HepG2 (cell line): ENCODE data around the gene GAPT. TPM values are rescaled to one million over a fixed set of nuclear protein-coding genes. Genes with fewer than 3 reads are reported as not detected.

ENCODE experiments used
- ATAC-seq: fragments of 200-7000 bp; cut with Tn5 transposase; 3 replicates; pipeline ENCODE4 v1.9.1; 2020; ENCODE audit warnings: mild to moderate bottlenecking, moderate library complexity
- BruUV-seq: library from RNA; stranded (reverse); fragments of 400-500 nt; replicated peaks from 2 replicates; lab custom pipeline; 2021; lab: Mats Ljungman, UMichigan
- CTCF ChIA-PET: fragments of 300-600 bp; formaldehyde crosslinking; extraction: SDS; loops from one replicate; lab custom pipeline; 2021; ENCODE audit warnings: low total read pairs, inconsistent platforms, low intra/inter-chr PET ratio; lab: Yijun Ruan, JAX
- POLR2A ChIA-PET: fragments of 350-600 bp; sonication (Branson Sonifier 250); formaldehyde crosslinking; loops from one replicate; lab custom pipeline; 2020; ENCODE audit warnings: antibody characterized with exemption, inconsistent platforms; lab: Yijun Ruan, JAX
- DNase-seq: peaks from one replicate; pipeline ENCODE4 v3.0.0-alpha.2; 2015; ENCODE audit warnings: low spot score
- FAIRE-seq: peaks from 3 replicates; lab custom pipeline; 2011; peaks lifted over from hg19 to GRCh38; lab: Jason Lieb, UNC
- H2AFZ ChIP-seq: one replicate; pipeline ENCODE4 v1.6.1; 2011; ENCODE audit warnings: low read length, inconsistent platforms
- H3K27ac ChIP-seq: fragments of 300-600 bp; 3 replicates; pipeline ENCODE4 v1.8.0; 2011; ENCODE audit warnings: mixed run types, mild to moderate bottlenecking, mixed read lengths, low read length, inconsistent platforms; ENCODE audit not compliant: insufficient read depth; ENCODE audit errors: extremely low read length
- H3K27me3 ChIP-seq, 2 experiments: fragments of 200-600 bp in 1 of 2; 2 replicates in 1 of 2; 3 replicates in 1 of 2; pipeline versions ENCODE4 v1.6.0 to v1.8.0; 2011; ENCODE audit warnings: low read length in 2 of 2, mild to moderate bottlenecking in 2 of 2, moderate library complexity in 2 of 2, inconsistent platforms in 1 of 2; ENCODE audit not compliant: insufficient read depth in 2 of 2, control insufficient read depth in 1 of 2
- H3K36me3 ChIP-seq, 2 experiments: fragments of 200-600 bp in 1 of 2; replicated peaks in 1 of 2; 2 replicates in 1 of 2; 3 replicates in 1 of 2; pipeline versions ENCODE4 v1.5.1 to v1.8.0; 2011; ENCODE audit warnings: low read length in 2 of 2, inconsistent platforms in 1 of 2; ENCODE audit not compliant: insufficient read depth in 2 of 2, control insufficient read depth in 1 of 2
- H3K4me1 ChIP-seq: 2 replicates; pipeline ENCODE4 v1.5.1; 2012; ENCODE audit warnings: low read length, inconsistent platforms; ENCODE audit not compliant: insufficient read depth
- H3K4me2 ChIP-seq: 2 replicates; pipeline ENCODE4 v1.6.0; 2011; ENCODE audit warnings: low read depth, low read length, inconsistent platforms
- H3K4me3 ChIP-seq, 3 experiments: fragments of 200-600 bp in 1 of 3; sonication (generic), shearing (Covaris generic) in 1 of 3; replicated peaks in 1 of 3; 2 replicates each; pipeline ENCODE4 v1.5.1; 2011 to 2016; ENCODE audit warnings: low read length in 3 of 3, inconsistent platforms in 2 of 3, low read depth in 2 of 3, mild to moderate bottlenecking in 2 of 3, control low read depth in 1 of 3, mixed read lengths in 1 of 3; ENCODE audit not compliant: insufficient read depth in 1 of 3
- H3K79me2 ChIP-seq: one replicate; pipeline ENCODE4 v1.6.1; 2011; ENCODE audit warnings: low read length, inconsistent platforms; ENCODE audit not compliant: insufficient read depth
- H3K9ac ChIP-seq: 2 replicates; pipeline ENCODE4 v1.6.0; 2011; ENCODE audit warnings: mild to moderate bottlenecking, low read depth, low read length, inconsistent platforms; ENCODE audit not compliant: insufficient read depth
- H3K9me3 ChIP-seq: 2 replicates; pipeline ENCODE4 v1.5.1; 2012; ENCODE audit warnings: mild to moderate bottlenecking, low read length
- H4K20me1 ChIP-seq: 2 replicates; pipeline ENCODE4 v1.6.0; 2011; ENCODE audit warnings: inconsistent platforms, mild to moderate bottlenecking, low read length, moderate library complexity; ENCODE audit not compliant: insufficient read depth
- CCAR2 ChIP-seq: fragments of 200-400 bp; formaldehyde crosslinking; optimal IDR thresholded peaks from 2 replicates; pipeline ENCODE3; 2018; ENCODE audit warnings: low read depth, mild to moderate bottlenecking, low read length, moderate library complexity
- CREM ChIP-seq, 2 experiments: sonication (generic) in 1 of 2; formaldehyde crosslinking in 1 of 2; IDR thresholded peaks; 2 replicates each; pipeline versions ENCODE4 v1.4.0 to v1.6.1; 2016 to 2020; ENCODE audit warnings: antibody characterized with exemption in 1 of 2, mild to moderate bottlenecking in 1 of 2, missing genetic modification reagents in 1 of 2
- GLI4 ChIP-seq: sonication (generic); formaldehyde crosslinking; IDR thresholded peaks from 2 replicates; pipeline ENCODE4 v1.5.1; 2020; ENCODE audit warnings: missing genetic modification reagents, mild to moderate bottlenecking, moderate library complexity, borderline replicate concordance
- HCFC1 ChIP-seq: fragments of 150-350 bp; IDR thresholded peaks from 2 replicates; pipeline ENCODE4 v1.6.1; 2014; ENCODE audit warnings: low read depth, low read length
- HNF4G ChIP-seq, 2 experiments: sonication (generic) in 1 of 2; formaldehyde crosslinking in 1 of 2; IDR thresholded peaks; 2 replicates each; pipeline versions ENCODE4 v1.4.0 to v1.6.1; 2011 to 2020; ENCODE audit warnings: borderline replicate concordance in 2 of 2, low read depth in 2 of 2, mild to moderate bottlenecking in 2 of 2, low read length in 1 of 2, missing genetic modification reagents in 1 of 2, moderate library complexity in 1 of 2
- KDM4B ChIP-seq: sonication (generic); formaldehyde crosslinking; IDR thresholded peaks from 2 replicates; pipeline ENCODE4 v1.4.0; 2020; ENCODE audit warnings: missing genetic modification reagents
- MAFF ChIP-seq: IDR thresholded peaks from 2 replicates; pipeline ENCODE4 v1.6.1; 2011; ENCODE audit warnings: low read depth, low read length, improper control_type of control experiment
- MAFK ChIP-seq, 2 experiments: IDR thresholded peaks in 1 of 2; conservative IDR thresholded peaks in 1 of 2; 2 replicates each; pipeline ENCODE4 v1.6.1; 2011; ENCODE audit warnings: improper control_type of control experiment in 2 of 2, low read length in 2 of 2
- SETDB1 ChIP-seq: sonication (generic); formaldehyde crosslinking; IDR thresholded peaks from 2 replicates; pipeline ENCODE4 v1.5.1; 2020; ENCODE audit warnings: missing genetic modification reagents, mild to moderate bottlenecking, borderline replicate concordance
- TCF12 ChIP-seq, 2 experiments: fragments of 450-650 bp in 1 of 2; sonication (generic) in 1 of 2; formaldehyde crosslinking in 1 of 2; IDR thresholded peaks; 2 replicates each; pipeline versions ENCODE4 v1.6.1 to v1.8.0; 2017 to 2022; ENCODE audit warnings: antibody characterized with exemption in 1 of 2, mild to moderate bottlenecking in 1 of 2, missing genetic modification reagents in 1 of 2, moderate library complexity in 1 of 2
- ZNF235 ChIP-seq: sonication (generic); formaldehyde crosslinking; IDR thresholded peaks from 2 replicates; pipeline ENCODE4 v1.8.1; 2023; ENCODE audit warnings: mild to moderate bottlenecking, missing genetic modification reagents, borderline replicate concordance
- ZNF292 ChIP-seq: sonication (generic); formaldehyde crosslinking; IDR thresholded peaks from 2 replicates; pipeline ENCODE4 v1.8.1; 2022; ENCODE audit warnings: mild to moderate bottlenecking, low read depth, missing genetic modification reagents, borderline replicate concordance
- ZNF343 ChIP-seq: sonication (generic); formaldehyde crosslinking; IDR thresholded peaks from 2 replicates; pipeline ENCODE4 v1.4.0; 2020; ENCODE audit warnings: mild to moderate bottlenecking, missing genetic modification reagents
- ZNF382 ChIP-seq: sonication (generic); formaldehyde crosslinking; IDR thresholded peaks from 2 replicates; pipeline ENCODE4 v1.5.0; 2020; ENCODE audit warnings: missing genetic modification reagents, mild to moderate bottlenecking, borderline replicate concordance
- ZNF788 ChIP-seq: sonication (generic); formaldehyde crosslinking; IDR thresholded peaks from 2 replicates; pipeline ENCODE4 v1.5.0; 2020; ENCODE audit warnings: mild to moderate bottlenecking, missing genetic modification reagents, borderline replicate concordance
- in situ Hi-C: cut with HindIII; loops from 2 replicates; pipeline ENCODE4 v1.10.0; 2017; ENCODE audit warnings: low pct_unique_long_range_greater_than_20kb; ENCODE audit not compliant: extremely low pct_ligation_motif_present
- intact Hi-C: fragments of 100-400 bp; cut with micrococcal nuclease; formaldehyde crosslinking; loops from one replicate; pipeline ENCODE4 v1.10.0; 2022; ENCODE audit not compliant: unreplicated experiment
- polyA plus RNA-seq, 8 experiments: library from polyadenylated mRNA; depleted of rRNA in 3 of 8; stranded (reverse) in 7 of 8; unstranded in 1 of 8; fragments of >200 nt; fragmentation: Illumina TruSeq in 4 of 8; extraction: Trizol in 4 of 8; gene quantifications; 2 replicates each; pipeline versions ENCODE4 v1.2.1 to v1.2.3, GENCODE V29; 2011 to 2016; ENCODE audit warnings: low read depth in 4 of 8, missing spikeins in 1 of 8, mixed read lengths in 1 of 8; ENCODE audit not compliant: insufficient read depth in 1 of 8
- total RNA-seq, 5 experiments: library from RNA; depleted of rRNA; stranded (reverse); fragments of >200 nt; fragmentation: Illumina TruSeq; extraction: Trizol; gene quantifications; 2 replicates each; pipeline ENCODE4 v1.2.3, GENCODE V29; 2016; ENCODE audit warnings: low read depth in 1 of 5
- TF ChIP-seq, protein P1 (sequence below): sonication (generic); formaldehyde crosslinking; IDR thresholded peaks from 2 replicates; pipeline ENCODE4 v1.8.0; 2022; ENCODE audit warnings: mild to moderate bottlenecking, missing genetic modification reagents, moderate library complexity
- TF ChIP-seq, protein P2 (sequence below), 2 experiments: fragments of 450-650 bp in 1 of 2; sonication (generic) in 1 of 2; formaldehyde crosslinking; IDR thresholded peaks; 2 replicates each; pipeline versions ENCODE4 v1.5.0 to v1.8.0; 2020 to 2022; ENCODE audit warnings: mild to moderate bottlenecking in 1 of 2, missing genetic modification reagents in 1 of 2
- TF ChIP-seq, protein P3 (sequence below): sonication (generic); formaldehyde crosslinking; conservative IDR thresholded peaks from 2 replicates; pipeline ENCODE4 v1.8.0; 2022; ENCODE audit warnings: missing genetic modification reagents

Gene GAPT
- total and polyA plus RNA-seq, 2 of the 13 experiments (the other 11 are each of a cell fraction or from before 2014, with no cell fraction given) = not detected

DNA sequence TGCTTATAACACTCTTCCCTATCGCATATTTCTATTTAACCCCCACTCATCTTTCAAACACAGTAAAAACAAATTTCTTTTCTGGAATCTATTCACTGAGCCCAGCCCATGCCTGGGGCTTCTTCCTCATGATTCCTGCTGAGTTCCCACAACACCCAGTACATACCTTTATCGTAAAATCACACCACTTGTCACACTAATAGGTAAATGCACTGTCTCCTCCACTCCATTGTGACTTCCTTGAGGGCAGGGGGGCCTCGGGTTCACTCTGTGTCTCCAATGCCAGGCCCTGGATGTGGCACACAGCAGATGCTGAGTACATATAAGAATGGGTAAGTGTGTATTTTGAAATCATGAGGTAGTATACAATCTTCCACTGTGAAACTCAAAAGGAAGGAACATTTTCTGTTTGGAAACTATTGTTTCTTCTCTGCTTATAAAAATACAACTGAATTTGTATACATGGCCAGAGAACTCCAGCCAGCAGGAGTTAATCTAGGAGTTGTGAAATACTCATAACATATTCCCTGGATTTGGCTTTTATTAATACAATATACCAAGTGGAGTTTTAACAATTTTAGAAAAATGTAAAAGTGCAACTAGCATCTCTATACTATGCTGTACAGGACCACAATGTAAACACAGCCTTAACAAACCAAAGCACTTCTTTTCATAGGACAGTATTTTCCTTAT lies 38.5 kb upstream of the GAPT start (continued):
- no peak for TF ChIP-seq TCF12 (IDR thresholded peaks at IDR 0.05)
- no peak for TF ChIP-seq TCF12 (CRISPR knock-in tag; IDR thresholded peaks at IDR 0.05)
- TF ChIP-seq ZNF235 (CRISPR knock-in tag) = no peak
- TF ChIP-seq, all 625 proteins: peak for 0

DNA sequence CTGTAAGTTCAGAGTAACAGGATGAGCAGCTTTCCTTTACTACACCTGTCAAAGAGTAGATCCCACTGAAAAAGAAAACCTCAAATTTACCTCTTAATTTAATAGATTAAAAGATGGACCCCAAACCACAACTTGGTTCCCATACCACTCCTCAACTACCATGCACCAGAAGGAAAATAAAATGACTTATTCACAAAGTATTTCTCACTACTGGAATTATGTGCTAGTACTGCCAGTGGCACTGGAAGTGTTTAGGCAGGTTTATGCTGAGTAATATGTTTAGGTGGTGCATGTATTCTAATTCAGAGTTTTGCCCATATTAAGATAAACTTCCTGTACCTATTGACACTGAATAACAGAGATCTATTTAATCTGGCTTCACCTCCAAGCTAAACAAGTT lies 37.9 kb upstream of the GAPT start:
- Histone ChIP-seq H3K4me2 (no peak overlapping the region), H3K79me2 (peaks cover 5% of the 10 kb centered on the region), H3K27me3 (no peaks in the 10 kb centered on the region), H3K27ac (no peak overlapping the region), H3K9ac (no peak overlapping the region), H3K4me1 (peaks cover 23% of the 10 kb centered on the region; the same call in 1 of the 2 replicates), H4K20me1 (no peaks in the 10 kb centered on the region), H3K9me3 (no peaks in the 10 kb centered on the region), H3K36me3 (peaks cover 3 to 11% of the 10 kb centered on the region in 2 experiments; a peak in 3 of 5 replicates), H3K4me3 (no peak overlapping the region), H2AFZ (no peak overlapping the region)
- TF ChIP-seq SETDB1 (no peak), ZNF343 (CRISPR knock-in tag) (no peak), HNF4G (IDR thresholded peaks at IDR 0.05; ENCODE audit: borderline replicate concordance, low read depth, low read length) (no peak), HNF4G (CRISPR knock-in tag; IDR thresholded peaks at IDR 0.05; ENCODE audit: borderline replicate concordance, low read depth) (no peak), ZNF292 (no peak), CREM (IDR thresholded peaks at IDR 0.05) (no peak), CREM (CRISPR knock-in tag; IDR thresholded peaks at IDR 0.05) (no peak), MAFK (conservative IDR thresholded peaks at IDR 0.05 in 1 of 2, IDR thresholded peaks at IDR 0.05 in 1 of 2; ENCODE audit: low read length in 2 of 2) (peak in 1 of 2 experiments; percentile 52; a peak in 2 of 4 replicates), KDM4B (CRISPR knock-in tag) (no peak), CCAR2 (no peak), ZNF788 (CRISPR knock-in tag) (no peak), GLI4 (no peak), ZNF382 (CRISPR knock-in tag) (no peak), MAFF (peak; percentile 17; the same call in 1 of the 2 replicates), HCFC1 (no peak)
- TF ChIP-seq, protein P1, sequence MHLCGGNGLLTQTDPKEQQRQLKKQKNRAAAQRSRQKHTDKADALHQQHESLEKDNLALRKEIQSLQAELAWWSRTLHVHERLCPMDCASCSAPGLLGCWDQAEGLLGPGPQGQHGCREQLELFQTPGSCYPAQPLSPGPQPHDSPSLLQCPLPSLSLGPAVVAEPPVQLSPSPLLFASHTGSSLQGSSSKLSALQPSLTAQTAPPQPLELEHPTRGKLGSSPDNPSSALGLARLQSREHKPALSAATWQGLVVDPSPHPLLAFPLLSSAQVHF (CRISPR knock-in tag) = no peak
- TF ChIP-seq, protein P2, sequence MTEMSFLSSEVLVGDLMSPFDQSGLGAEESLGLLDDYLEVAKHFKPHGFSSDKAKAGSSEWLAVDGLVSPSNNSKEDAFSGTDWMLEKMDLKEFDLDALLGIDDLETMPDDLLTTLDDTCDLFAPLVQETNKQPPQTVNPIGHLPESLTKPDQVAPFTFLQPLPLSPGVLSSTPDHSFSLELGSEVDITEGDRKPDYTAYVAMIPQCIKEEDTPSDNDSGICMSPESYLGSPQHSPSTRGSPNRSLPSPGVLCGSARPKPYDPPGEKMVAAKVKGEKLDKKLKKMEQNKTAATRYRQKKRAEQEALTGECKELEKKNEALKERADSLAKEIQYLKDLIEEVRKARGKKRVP (CRISPR knock-in tag; IDR thresholded peaks at IDR 0.05) = no peak
- TF ChIP-seq, protein P3, sequence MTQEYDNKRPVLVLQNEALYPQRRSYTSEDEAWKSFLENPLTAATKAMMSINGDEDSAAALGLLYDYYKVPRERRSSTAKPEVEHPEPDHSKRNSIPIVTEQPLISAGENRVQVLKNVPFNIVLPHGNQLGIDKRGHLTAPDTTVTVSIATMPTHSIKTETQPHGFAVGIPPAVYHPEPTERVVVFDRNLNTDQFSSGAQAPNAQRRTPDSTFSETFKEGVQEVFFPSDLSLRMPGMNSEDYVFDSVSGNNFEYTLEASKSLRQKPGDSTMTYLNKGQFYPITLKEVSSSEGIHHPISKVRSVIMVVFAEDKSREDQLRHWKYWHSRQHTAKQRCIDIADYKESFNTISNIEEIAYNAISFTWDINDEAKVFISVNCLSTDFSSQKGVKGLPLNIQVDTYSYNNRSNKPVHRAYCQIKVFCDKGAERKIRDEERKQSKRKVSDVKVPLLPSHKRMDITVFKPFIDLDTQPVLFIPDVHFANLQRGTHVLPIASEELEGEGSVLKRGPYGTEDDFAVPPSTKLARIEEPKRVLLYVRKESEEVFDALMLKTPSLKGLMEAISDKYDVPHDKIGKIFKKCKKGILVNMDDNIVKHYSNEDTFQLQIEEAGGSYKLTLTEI = no peak
- no TSS peak for BruUV-seq
- intact Hi-C loops = no loop called here
- ChIA-PET CTCF (no interaction called here), POLR2A (no interaction called here)
- no peak for DNase-seq
- in situ Hi-C loops = loop anchor here (25.0 kb wide), 1 partner anchor 941 kb away; no protein-coding TSS in a partner anchor
- ATAC-seq = no peak
- FAIRE-seq = no peak
